ENCODE data around the gene AGTPBP1.

AGTPBP1 gene

DNA sequence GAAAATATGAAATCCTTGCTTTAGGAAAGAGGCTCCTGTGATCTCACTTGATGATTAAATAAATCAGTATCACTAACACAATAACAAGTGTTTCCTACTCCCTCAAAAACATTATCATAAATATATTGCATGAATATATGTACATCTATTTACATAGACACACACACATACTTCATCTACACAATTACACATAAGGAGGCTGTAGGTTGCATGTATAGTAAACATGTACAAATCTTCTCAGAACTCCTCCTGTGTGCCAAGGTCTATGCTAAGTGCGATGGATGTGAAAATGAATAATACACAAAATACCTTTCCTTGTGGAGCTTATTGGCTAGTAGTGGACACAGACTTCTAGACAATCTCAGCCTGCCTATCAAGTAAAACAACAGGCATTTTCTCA lies 239.9 kb downstream of the AGTPBP1 start:
- Histone ChIP-seq H3K9me3 (peaks cover 0 to 11% (median 0%) of the 10 kb centered on the region in 3 donors), H3K4me1 (no peaks in the 10 kb centered on the region), H3K27me3 (no peaks in the 10 kb centered on the region), H3K27ac (no peak overlapping the region), H3K4me3 (no peak overlapping the region), H3K36me3 (no peaks in the 10 kb centered on the region)
- TF ChIP-seq, protein P1, sequence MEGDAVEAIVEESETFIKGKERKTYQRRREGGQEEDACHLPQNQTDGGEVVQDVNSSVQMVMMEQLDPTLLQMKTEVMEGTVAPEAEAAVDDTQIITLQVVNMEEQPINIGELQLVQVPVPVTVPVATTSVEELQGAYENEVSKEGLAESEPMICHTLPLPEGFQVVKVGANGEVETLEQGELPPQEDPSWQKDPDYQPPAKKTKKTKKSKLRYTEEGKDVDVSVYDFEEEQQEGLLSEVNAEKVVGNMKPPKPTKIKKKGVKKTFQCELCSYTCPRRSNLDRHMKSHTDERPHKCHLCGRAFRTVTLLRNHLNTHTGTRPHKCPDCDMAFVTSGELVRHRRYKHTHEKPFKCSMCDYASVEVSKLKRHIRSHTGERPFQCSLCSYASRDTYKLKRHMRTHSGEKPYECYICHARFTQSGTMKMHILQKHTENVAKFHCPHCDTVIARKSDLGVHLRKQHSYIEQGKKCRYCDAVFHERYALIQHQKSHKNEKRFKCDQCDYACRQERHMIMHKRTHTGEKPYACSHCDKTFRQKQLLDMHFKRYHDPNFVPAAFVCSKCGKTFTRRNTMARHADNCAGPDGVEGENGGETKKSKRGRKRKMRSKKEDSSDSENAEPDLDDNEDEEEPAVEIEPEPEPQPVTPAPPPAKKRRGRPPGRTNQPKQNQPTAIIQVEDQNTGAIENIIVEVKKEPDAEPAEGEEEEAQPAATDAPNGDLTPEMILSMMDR (IDR thresholded peaks at IDR 0.05): no peak
- DNase-seq: no peak
- intact Hi-C loops (cut with DNase I; ENCODE audit: low total_unique reads): no loop called here

DNA sequence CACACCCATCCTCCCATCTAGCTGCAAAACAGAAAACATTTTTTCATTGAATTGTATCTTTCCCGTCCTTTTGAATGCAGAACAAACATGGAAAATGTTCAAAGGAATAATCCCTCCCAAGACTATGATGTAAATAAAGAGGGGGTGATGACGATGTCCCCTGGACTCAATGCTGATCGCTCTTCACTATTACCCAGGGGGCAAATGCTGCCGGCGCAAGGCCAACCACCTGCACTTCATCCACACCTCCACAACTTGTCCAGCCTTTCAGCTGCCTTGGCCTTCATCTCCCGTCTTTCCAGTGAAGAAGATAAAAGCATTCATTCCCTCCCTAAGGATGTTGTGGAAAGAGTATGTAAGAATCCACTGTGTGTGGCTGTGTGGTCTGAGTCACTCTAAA lies 240.3 kb downstream of the AGTPBP1 start:
- no peaks in the 10 kb centered on the region for H3K36me3 ChIP-seq
- TF ChIP-seq, protein P1 (IDR thresholded peaks at IDR 0.05): no peak
- intact Hi-C loops (cut with DNase I; ENCODE audit: low total_unique reads): no loop called here
- no peaks in the 10 kb centered on the region for H3K27me3 ChIP-seq
- no peak overlapping the region for H3K27ac ChIP-seq
- no peak for DNase-seq
- no peak overlapping the region for H3K4me3 ChIP-seq
- H3K4me1 ChIP-seq: no peaks in the 10 kb centered on the region
- peaks cover 0 to 11% (median 0%) of the 10 kb centered on the region in 3 donors for H3K9me3 ChIP-seq
